Karpas-422 (cell line): Measurements from ENCODE around the gene FAM3D. TPM values are rescaled to one million over a fixed set of nuclear protein-coding genes. Genes with fewer than 3 reads are reported as not detected.

Experiments
- DNase-seq: peaks from one replicate; pipeline ENCODE4 v3.0.0-alpha.2; 2015
- H2AFZ ChIP-seq: fragments of 200-600 bp; sonication (generic); 2 replicates; pipeline ENCODE4 v1.6.1; 2014; ENCODE audit warnings: antibody characterized with exemption, low read length, mixed read lengths
- H3K27ac ChIP-seq: fragments of 200-600 bp; sonication (generic); 2 replicates; pipeline ENCODE4 v1.5.1; 2014; ENCODE audit warnings: mild to moderate bottlenecking, low read length, moderate library complexity
- H3K27me3 ChIP-seq: fragments of 200-600 bp; sonication (generic); 2 replicates; pipeline ENCODE4 v1.6.1; 2014; ENCODE audit warnings: low read length, mixed read lengths
- H3K36me3 ChIP-seq: fragments of 200-600 bp; sonication (generic); 2 replicates; pipeline ENCODE4 v1.6.1; 2014; ENCODE audit warnings: low read length, mixed read lengths; ENCODE audit not compliant: insufficient read depth
- H3K4me1 ChIP-seq: fragments of 200-600 bp; sonication (generic); 2 replicates; pipeline ENCODE4 v1.6.1; 2014; ENCODE audit warnings: mild to moderate bottlenecking, low read length, mixed read lengths
- H3K4me2 ChIP-seq: fragments of 200-600 bp; sonication (generic); 2 replicates; pipeline ENCODE4 v1.6.1; 2014; ENCODE audit warnings: low read length, low read depth, mild to moderate bottlenecking; ENCODE audit not compliant: poor library complexity, severe bottlenecking
- H3K4me3 ChIP-seq: fragments of 200-600 bp; sonication (generic); 2 replicates; pipeline ENCODE4 v1.5.1; 2014; ENCODE audit warnings: mild to moderate bottlenecking, antibody characterized with exemption, low read length, mixed read lengths
- H3K79me2 ChIP-seq: fragments of 200-600 bp; sonication (generic); 2 replicates; pipeline ENCODE4 v1.6.1; 2014; ENCODE audit warnings: mild to moderate bottlenecking, low read length, mixed read lengths
- H3K9ac ChIP-seq: fragments of 200-600 bp; sonication (generic); 2 replicates; pipeline ENCODE4 v1.6.0; 2014; ENCODE audit warnings: low read length
- H3K9me2 ChIP-seq: fragments of 200-600 bp; sonication (generic), shearing (Covaris generic); replicated peaks from 2 replicates; pipeline ENCODE4 v1.6.0; 2014; ENCODE audit warnings: mild to moderate bottlenecking, low read length, moderate library complexity; ENCODE audit not compliant: insufficient read depth
- H3K9me3 ChIP-seq: fragments of 300-700, 200-600 bp; sonication (generic); 2 replicates; pipeline ENCODE4 v1.6.1; 2014; ENCODE audit warnings: low read length, mixed read lengths
- H4K20me1 ChIP-seq: fragments of 200-600 bp; sonication (generic); 2 replicates; pipeline ENCODE4 v1.6.1; 2014; ENCODE audit warnings: mild to moderate bottlenecking, antibody characterized with exemption, low read length, low read depth; ENCODE audit not compliant: insufficient read depth
- total RNA-seq: library from RNA; depleted of rRNA; stranded (reverse); fragments of >200 nt; shearing (Covaris generic); gene quantifications from 2 replicates; pipeline ENCODE4 v1.2.3, GENCODE V29; 2014; ENCODE audit warnings: low replicate concordance

The FAM3D gene
- total RNA-seq, 1 experiment from 2014 or later = not detected

GRCh38 chr3:58620421-58620820 is 46.2 kb downstream of the FAM3D start:
- Histone ChIP-seq H3K27me3 (no peaks in the 10 kb centered on the region), H3K9ac (no peak overlapping the region), H3K36me3 (no peaks in the 10 kb centered on the region), H3K4me2 (no peak overlapping the region), H3K4me1 (peaks cover 16% of the 10 kb centered on the region), H2AFZ (no peak overlapping the region), H3K27ac (no peak overlapping the region), H3K79me2 (no peaks in the 10 kb centered on the region), H3K4me3 (no peak overlapping the region), H3K9me3 (no peaks in the 10 kb centered on the region), H4K20me1 (no peaks in the 10 kb centered on the region), H3K9me2 (no peaks in the 10 kb centered on the region)
- DNase-seq = no peak

- no peaks in the 10 kb centered on the region for H3K27me3 ChIP-seq
- H3K79me2 ChIP-seq = no peaks in the 10 kb centered on the region
- H3K4me2 ChIP-seq = no peak overlapping the region
- no peak overlapping the region for H3K27ac ChIP-seq
- H2AFZ ChIP-seq = no peak overlapping the region
- peaks cover 16% of the 10 kb centered on the region for H3K4me1 ChIP-seq
- no peaks in the 10 kb centered on the region for H3K36me3 ChIP-seq
- no peaks in the 10 kb centered on the region for H3K9me2 ChIP-seq
- no peak overlapping the region for H3K4me3 ChIP-seq
- DNase-seq = no peak
- no peaks in the 10 kb centered on the region for H3K9me3 ChIP-seq
- no peaks in the 10 kb centered on the region for H4K20me1 ChIP-seq
- H3K9ac ChIP-seq = no peak overlapping the region
Measured at GRCh38 chr3:58617338-58617761, 49.2 kb downstream of the FAM3D start.

- H3K4me3 ChIP-seq = no peak overlapping the region
- H3K9me3 ChIP-seq = no peaks in the 10 kb centered on the region
- no peak for DNase-seq
- no peak overlapping the region for H2AFZ ChIP-seq
- no peaks in the 10 kb centered on the region; the same call in 1 of the 2 replicates for H3K4me1 ChIP-seq
- H3K79me2 ChIP-seq = no peaks in the 10 kb centered on the region
- H3K27me3 ChIP-seq = no peaks in the 10 kb centered on the region
- no peak overlapping the region for H3K27ac ChIP-seq
- H3K9me2 ChIP-seq = no peaks in the 10 kb centered on the region
- H4K20me1 ChIP-seq = no peaks in the 10 kb centered on the region
- no peak overlapping the region for H3K4me2 ChIP-seq
- no peak overlapping the region for H3K9ac ChIP-seq
- H3K36me3 ChIP-seq = no peaks in the 10 kb centered on the region
Measured at GRCh38 chr3:58613236-58614132, 53.1 kb downstream of the FAM3D start.

- Histone ChIP-seq H3K4me2 (no peak overlapping the region), H3K27me3 (no peaks in the 10 kb centered on the region), H2AFZ (no peak overlapping the region), H3K9me2 (no peaks in the 10 kb centered on the region), H3K9me3 (no peaks in the 10 kb centered on the region), H3K4me1 (no peaks in the 10 kb centered on the region), H3K9ac (no peak overlapping the region), H3K4me3 (no peak overlapping the region), H4K20me1 (no peaks in the 10 kb centered on the region), H3K79me2 (no peaks in the 10 kb centered on the region), H3K27ac (no peak overlapping the region), H3K36me3 (no peaks in the 10 kb centered on the region)
- no peak for DNase-seq
Measured at GRCh38 chr3:58612830-58613229, 53.7 kb downstream of the FAM3D start.

DNA sequence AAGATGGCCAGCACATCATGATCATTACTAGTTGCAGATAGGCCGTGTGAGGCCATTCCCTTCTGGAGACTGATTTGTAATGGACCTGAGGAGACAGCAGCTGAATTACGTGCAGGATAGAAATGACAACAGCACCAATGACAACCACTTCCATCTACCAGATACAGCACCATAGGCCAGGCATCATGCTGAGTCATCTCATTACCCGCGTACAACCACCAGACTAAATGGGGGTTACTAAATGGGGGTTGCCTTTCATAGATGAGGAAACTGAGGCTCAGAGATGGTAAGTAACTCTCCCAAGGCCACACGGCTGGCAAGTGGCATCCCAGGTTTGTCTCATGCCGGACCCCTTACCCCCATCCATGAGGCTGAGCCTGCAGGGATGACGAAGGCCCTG is 56.6 kb downstream of the FAM3D start:
- Histone ChIP-seq H3K4me1 (no peaks in the 10 kb centered on the region), H3K4me2 (no peak overlapping the region), H4K20me1 (no peaks in the 10 kb centered on the region), H3K27me3 (no peaks in the 10 kb centered on the region), H3K27ac (no peak overlapping the region), H3K79me2 (no peaks in the 10 kb centered on the region), H3K36me3 (no peaks in the 10 kb centered on the region), H3K9me2 (no peaks in the 10 kb centered on the region), H2AFZ (no peak overlapping the region), H3K9me3 (no peaks in the 10 kb centered on the region), H3K4me3 (no peak overlapping the region), H3K9ac (no peak overlapping the region)
- no peak for DNase-seq

GRCh38 chr3:58608648-58609047 is 57.9 kb downstream of the FAM3D start:
- H2AFZ ChIP-seq = no peak overlapping the region
- H3K36me3 ChIP-seq = no peaks in the 10 kb centered on the region
- H4K20me1 ChIP-seq = no peaks in the 10 kb centered on the region
- H3K4me3 ChIP-seq = no peak overlapping the region
- H3K9me2 ChIP-seq = no peaks in the 10 kb centered on the region
- H3K4me1 ChIP-seq = no peaks in the 10 kb centered on the region
- H3K9ac ChIP-seq = no peak overlapping the region
- H3K27ac ChIP-seq = no peak overlapping the region
- H3K79me2 ChIP-seq = no peaks in the 10 kb centered on the region
- H3K9me3 ChIP-seq = no peaks in the 10 kb centered on the region
- no peak overlapping the region for H3K4me2 ChIP-seq
- no peak for DNase-seq
- no peaks in the 10 kb centered on the region for H3K27me3 ChIP-seq

GRCh38 chr3:58607816-58608215 is 58.8 kb downstream of the FAM3D start:
- H3K27ac ChIP-seq = no peak overlapping the region
- H3K27me3 ChIP-seq = no peaks in the 10 kb centered on the region
- H3K4me1 ChIP-seq = no peaks in the 10 kb centered on the region
- H3K36me3 ChIP-seq = no peaks in the 10 kb centered on the region
- no peak overlapping the region for H3K4me2 ChIP-seq
- no peaks in the 10 kb centered on the region for H3K9me2 ChIP-seq
- DNase-seq = no peak
- no peaks in the 10 kb centered on the region for H3K9me3 ChIP-seq
- no peak overlapping the region for H3K4me3 ChIP-seq
- no peaks in the 10 kb centered on the region for H3K79me2 ChIP-seq
- H3K9ac ChIP-seq = no peak overlapping the region
- H4K20me1 ChIP-seq = no peaks in the 10 kb centered on the region
- H2AFZ ChIP-seq = no peak overlapping the region

GRCh38 chr3:58606693-58607092 is 59.9 kb downstream of the FAM3D start:
- no peaks in the 10 kb centered on the region for H4K20me1 ChIP-seq
- no peaks in the 10 kb centered on the region for H3K9me2 ChIP-seq
- no peak overlapping the region for H3K4me3 ChIP-seq
- no peaks in the 10 kb centered on the region for H3K4me1 ChIP-seq
- H3K4me2 ChIP-seq = no peak overlapping the region
- no peak for DNase-seq
- no peaks in the 10 kb centered on the region for H3K36me3 ChIP-seq
- H2AFZ ChIP-seq = no peak overlapping the region
- H3K9me3 ChIP-seq = no peaks in the 10 kb centered on the region
- no peak overlapping the region for H3K9ac ChIP-seq
- H3K27me3 ChIP-seq = no peaks in the 10 kb centered on the region
- H3K27ac ChIP-seq = no peak overlapping the region
- H3K79me2 ChIP-seq = no peaks in the 10 kb centered on the region
